Panc1 (cell line): ENCODE results near the gene FFAR1. TPM values are rescaled to one million over a fixed set of nuclear protein-coding genes. Genes with fewer than 3 reads are reported as not detected.

Experiments used
- ATAC-seq: fragments of 200-7000 bp; cut with Tn5 transposase; 2 replicates; pipeline ENCODE4 v1.9.1; 2020; ENCODE audit warnings: mild to moderate bottlenecking, moderate library complexity
- BruUV-seq: library from RNA; stranded (reverse); fragments of 400-500 nt; replicated peaks from 2 replicates; lab custom pipeline; 2021; lab: Mats Ljungman, UMichigan
- CTCF ChIA-PET: fragments of 300-600 bp; sonication (Branson Sonifier 250); formaldehyde crosslinking; loops from one replicate; lab custom pipeline; 2022; ENCODE audit warnings: antibody characterized with exemption; lab: Charles Lee
- POLR2A ChIA-PET: fragments of 300-600 bp; sonication (Branson Sonifier 250); formaldehyde crosslinking; loops from one replicate; lab custom pipeline; 2022; ENCODE audit warnings: antibody characterized with exemption; lab: Charles Lee
- DNase-seq: peaks from one replicate; pipeline ENCODE4 v3.0.0-alpha.2; 2010; ENCODE audit warnings: low read depth, low spot score
- H3K27ac ChIP-seq: 2 replicates; pipeline ENCODE4 v1.5.1; 2011; ENCODE audit warnings: mild to moderate bottlenecking, low read length, inconsistent platforms
- H3K27me3 ChIP-seq: fragments of 200-500 bp; sonication (Bioruptor generic); 2 replicates; pipeline ENCODE4 v1.6.0; 2014; ENCODE audit warnings: low read length, inconsistent platforms; ENCODE audit not compliant: control insufficient read depth, insufficient read depth
- H3K36me3 ChIP-seq: fragments of 200-500 bp; sonication (Bioruptor generic); 2 replicates; pipeline ENCODE4 v1.5.1; 2014; ENCODE audit warnings: inconsistent platforms, mild to moderate bottlenecking, low read length, moderate library complexity; ENCODE audit not compliant: control insufficient read depth, insufficient read depth
- H3K4me1 ChIP-seq: 2 replicates; pipeline ENCODE4 v1.5.1; 2011; ENCODE audit warnings: inconsistent platforms, mild to moderate bottlenecking, low read length, moderate library complexity; ENCODE audit not compliant: control insufficient read depth, insufficient read depth
- H3K4me3 ChIP-seq, 2 experiments: 2 replicates each; pipeline ENCODE4 v1.5.1; 2011 to 2012; ENCODE audit warnings: low read depth in 2 of 2, low read length in 2 of 2, mild to moderate bottlenecking in 2 of 2, inconsistent platforms in 1 of 2, moderate library complexity in 1 of 2
- H3K9me3 ChIP-seq: fragments of 200-500 bp; sonication (Bioruptor generic); 2 replicates; pipeline ENCODE4 v1.5.1; 2014; ENCODE audit warnings: low read depth, mild to moderate bottlenecking, inconsistent platforms, low read length, moderate library complexity; ENCODE audit not compliant: control insufficient read depth, insufficient read depth
- CTCF ChIP-seq: fragments of 450-650 bp; IDR thresholded peaks from 2 replicates; pipeline ENCODE4 v1.5.1; 2017; ENCODE audit warnings: mild to moderate bottlenecking
- POLR2AphosphoS5 ChIP-seq: IDR thresholded peaks from 2 replicates; pipeline ENCODE4 v1.6.1; 2012; ENCODE audit warnings: mild to moderate bottlenecking, low read depth, low read length, moderate library complexity
- REST ChIP-seq, 2 experiments: IDR thresholded peaks; 2 replicates each; pipeline ENCODE4 v1.6.1; 2011 to 2012; ENCODE audit warnings: low read depth in 2 of 2, control low read depth in 1 of 2, low read length in 1 of 2, mild to moderate bottlenecking in 1 of 2, moderate library complexity in 1 of 2; ENCODE audit not compliant: insufficient read depth in 1 of 2
- SIN3A ChIP-seq: IDR thresholded peaks from 2 replicates; pipeline ENCODE4 v1.6.1; 2012; ENCODE audit warnings: low read depth, mild to moderate bottlenecking, low read length, moderate library complexity, borderline replicate concordance; ENCODE audit not compliant: insufficient read depth
- TCF7L2 ChIP-seq: IDR thresholded peaks from 2 replicates; pipeline ENCODE4 v1.6.1; 2011; ENCODE audit warnings: mild to moderate bottlenecking, low read depth, low read length, inconsistent platforms
- in situ Hi-C: cut with HindIII; loops from 2 replicates; pipeline ENCODE4 v1.10.0; 2016; ENCODE audit warnings: low sequenced_read_pairs, low pct_unique_long_range_greater_than_20kb
- intact Hi-C: fragments of 100-400 bp; cut with micrococcal nuclease; formaldehyde crosslinking; loops from one replicate; pipeline ENCODE4 v1.10.0; 2022; ENCODE audit not compliant: unreplicated experiment
- total RNA-seq: library from RNA; stranded (reverse); gene quantifications from one replicate; pipeline ENCODE4 v1.2.1, GENCODE V29; 2021; ENCODE audit not compliant: unreplicated experiment

The FFAR1 gene
- total RNA-seq, 1 experiment from 2014 or later = not detected

DNA sequence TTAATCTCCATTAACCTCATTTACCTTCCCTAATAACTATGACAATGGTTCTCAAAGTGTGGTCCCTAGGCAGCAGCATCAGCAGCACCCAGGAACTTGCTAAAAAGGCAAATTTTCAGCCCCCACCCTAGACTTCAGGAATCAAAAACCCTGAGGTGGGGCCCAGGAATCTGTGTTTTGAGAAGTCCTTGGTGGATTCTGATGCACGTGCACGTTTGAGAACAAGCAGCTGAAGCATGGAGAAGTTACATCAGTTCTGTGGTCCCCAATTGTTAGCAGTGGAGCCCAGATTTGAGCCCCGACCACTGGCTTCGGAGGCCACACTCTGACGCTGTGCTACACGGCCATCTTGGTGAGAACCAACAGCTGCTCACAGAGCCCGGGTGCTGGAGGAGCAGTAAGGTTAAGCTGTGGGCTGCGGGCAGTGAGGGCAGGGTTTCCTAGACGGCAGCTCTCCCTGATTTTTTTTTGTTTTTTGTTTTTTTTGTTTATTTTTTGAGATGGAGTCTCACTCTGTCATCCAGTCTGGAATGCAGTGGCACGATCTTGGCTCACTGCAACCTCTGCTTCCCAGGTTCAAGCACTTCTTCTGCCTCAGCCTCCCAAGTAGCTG lies 32.7 kb upstream of the FFAR1 start:
- ChIA-PET POLR2A (no interaction called here), CTCF (no interaction called here)
- in situ Hi-C loops (no loop called here), intact Hi-C loops (no loop called here)
- Histone ChIP-seq H3K27me3 (no peaks in the 10 kb centered on the region), H3K9me3 (no peaks in the 10 kb centered on the region), H3K36me3 (no peaks in the 10 kb centered on the region), H3K27ac (no peak overlapping the region), H3K4me3 (no peak overlapping the region), H3K4me1 (no peaks in the 10 kb centered on the region; the same call in 1 of the 2 replicates)
- no peak for DNase-seq
- no peak for ATAC-seq
- no peak for TF ChIP-seq TCF7L2
- no TSS peak for BruUV-seq

GRCh38 chr19:35315883-35316282 lies 31.8 kb upstream of the FFAR1 start:
- in situ Hi-C loops (no loop called here), intact Hi-C loops (no loop called here)
- TF ChIP-seq SIN3A = no peak
- TF ChIP-seq POLR2AphosphoS5 = no peak
- TF ChIP-seq TCF7L2 = no peak
- no peak for TF ChIP-seq CTCF
- no peak for TF ChIP-seq REST (IDR thresholded peaks at IDR 0.05; ENCODE audit: insufficient read depth in 1 of 2, low read depth in 2 of 2, low read length in 1 of 2)
- BruUV-seq = no TSS peak
- no peak overlapping the region for H3K4me3 ChIP-seq
- H3K27me3 ChIP-seq = no peaks in the 10 kb centered on the region
- ChIA-PET CTCF (no interaction called here), POLR2A (no interaction called here)
- ATAC-seq (no peak), DNase-seq (no peak)
- H3K27ac ChIP-seq = no peak overlapping the region
- H3K36me3 ChIP-seq = no peaks in the 10 kb centered on the region
- H3K9me3 ChIP-seq = no peaks in the 10 kb centered on the region
- H3K4me1 ChIP-seq = no peaks in the 10 kb centered on the region; the same call in 1 of the 2 replicates

GRCh38 chr19:35316560-35316959 lies 31.1 kb upstream of the FFAR1 start:
- no peaks in the 10 kb centered on the region for H3K36me3 ChIP-seq
- BruUV-seq = no TSS peak
- H3K4me1 ChIP-seq = no peaks in the 10 kb centered on the region; the same call in 1 of the 2 replicates
- in situ Hi-C loops (no loop called here), intact Hi-C loops (no loop called here)
- no peaks in the 10 kb centered on the region for H3K9me3 ChIP-seq
- H3K27me3 ChIP-seq = no peaks in the 10 kb centered on the region
- ATAC-seq = no peak
- POLR2A ChIA-PET = no interaction called here
- no peak overlapping the region for H3K27ac ChIP-seq
- no peak for DNase-seq
- CTCF ChIA-PET = no interaction called here
- no peak overlapping the region for H3K4me3 ChIP-seq
- TF ChIP-seq POLR2AphosphoS5 (no peak), TCF7L2 (no peak), SIN3A (no peak), CTCF (no peak), REST (IDR thresholded peaks at IDR 0.05; ENCODE audit: insufficient read depth in 1 of 2, low read depth in 2 of 2, low read length in 1 of 2) (no peak)
